CMK (cell line): Measurements from ENCODE around the gene GADL1.

ENCODE experiments used
- DNase-seq: peaks from one replicate; pipeline ENCODE4 v3.0.0-alpha.2; 2010; ENCODE audit warnings: low read depth

Gene GADL1

DNA sequence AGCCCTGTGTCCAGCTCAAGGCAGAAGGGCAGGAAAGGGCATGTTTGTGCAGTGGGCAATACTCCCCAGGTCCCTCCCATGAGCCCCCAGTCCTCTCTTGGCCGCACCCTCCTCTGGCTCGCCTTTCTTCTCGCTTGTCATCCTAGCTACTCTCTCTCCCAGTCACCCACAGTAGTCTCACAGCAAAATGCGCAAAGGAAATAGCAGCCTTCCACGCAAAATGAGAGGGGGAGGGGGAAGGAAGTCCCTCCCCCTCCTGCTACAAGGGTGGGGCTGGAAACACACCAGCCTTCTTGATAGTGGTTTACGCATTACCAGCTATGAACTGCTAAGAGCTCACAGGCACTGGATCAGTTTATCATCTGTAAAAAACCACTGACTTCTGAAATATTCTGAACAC lies 83.8 kb downstream of the GADL1 start:
- no peak for DNase-seq

DNA sequence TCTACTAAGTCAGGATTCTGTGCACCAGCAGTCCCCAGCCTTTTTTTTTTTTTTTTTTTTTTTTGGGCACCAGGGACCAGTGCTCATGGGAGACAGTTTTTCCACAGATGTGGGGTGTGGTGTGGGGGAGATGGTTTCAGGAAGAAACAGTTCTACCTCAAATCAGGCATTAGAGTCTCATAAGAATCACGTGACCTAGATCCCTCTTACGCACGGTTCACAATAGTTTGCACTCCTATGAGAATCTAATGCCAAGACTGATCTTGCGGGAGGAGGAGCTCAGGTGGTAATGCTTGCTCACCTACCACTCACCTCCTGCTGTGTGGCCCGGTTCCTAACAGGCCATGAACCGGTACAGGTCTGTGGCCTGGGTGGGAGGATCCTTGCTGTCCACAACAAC lies 88.8 kb downstream of the GADL1 start:
- DNase-seq: no peak

DNA sequence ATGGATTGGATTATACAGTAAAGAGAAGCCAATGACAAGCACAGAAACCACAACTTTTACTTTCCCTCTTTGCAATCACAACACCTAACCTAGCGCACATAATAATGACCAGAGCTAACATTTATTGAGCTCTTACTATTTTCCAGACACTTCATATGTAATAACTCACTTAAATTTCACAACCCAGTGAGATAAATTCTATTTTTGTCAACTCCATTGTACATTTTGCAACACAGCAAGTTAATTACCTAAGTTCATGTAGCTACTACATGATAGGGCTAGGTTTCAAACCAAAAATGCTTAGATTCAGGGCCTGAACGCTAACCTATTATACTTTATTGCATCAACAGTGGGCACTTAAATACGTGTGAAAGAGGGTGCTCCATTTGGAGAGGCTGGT lies 89.5 kb downstream of the GADL1 start:
- DNase-seq: no peak

DNA sequence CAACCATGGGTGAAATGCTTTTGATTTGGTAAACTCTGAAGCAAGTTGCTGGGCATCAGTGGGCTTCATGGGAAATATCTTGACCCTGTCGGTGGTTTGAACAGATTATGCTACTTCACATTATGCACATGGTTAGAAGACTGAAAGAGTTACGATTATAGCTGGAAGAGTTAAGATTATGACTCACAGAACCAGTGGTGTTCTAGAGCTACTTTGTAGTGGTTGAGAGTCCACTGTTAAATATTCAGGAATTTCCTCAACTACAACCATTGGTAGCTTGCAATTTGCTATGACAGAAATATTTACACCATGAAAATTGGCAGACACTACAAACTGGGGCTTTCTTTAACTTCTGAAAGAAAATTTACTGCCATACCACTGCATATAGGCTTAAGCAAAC lies 99.3 kb downstream of the GADL1 start:
- no peak for DNase-seq

DNA sequence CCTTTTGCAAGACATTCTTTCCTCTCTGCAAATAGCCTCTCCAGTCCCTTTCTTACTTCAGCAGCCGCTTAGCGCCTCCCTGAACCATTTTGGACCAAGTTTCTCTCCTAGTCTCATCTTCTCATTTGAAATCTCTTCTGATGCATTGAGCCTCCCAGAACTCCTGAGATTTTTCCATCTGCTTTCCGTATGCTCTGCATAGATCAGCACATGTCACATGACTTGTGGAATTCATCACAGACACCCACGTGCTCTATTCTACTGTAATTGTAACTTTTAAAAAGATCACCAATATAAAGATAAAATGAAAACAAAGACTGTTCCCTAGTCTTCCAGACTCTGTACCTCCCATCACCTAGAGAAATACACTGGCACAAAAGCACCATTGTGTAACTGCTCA lies 100.7 kb downstream of the GADL1 start:
- no peak for DNase-seq

DNA sequence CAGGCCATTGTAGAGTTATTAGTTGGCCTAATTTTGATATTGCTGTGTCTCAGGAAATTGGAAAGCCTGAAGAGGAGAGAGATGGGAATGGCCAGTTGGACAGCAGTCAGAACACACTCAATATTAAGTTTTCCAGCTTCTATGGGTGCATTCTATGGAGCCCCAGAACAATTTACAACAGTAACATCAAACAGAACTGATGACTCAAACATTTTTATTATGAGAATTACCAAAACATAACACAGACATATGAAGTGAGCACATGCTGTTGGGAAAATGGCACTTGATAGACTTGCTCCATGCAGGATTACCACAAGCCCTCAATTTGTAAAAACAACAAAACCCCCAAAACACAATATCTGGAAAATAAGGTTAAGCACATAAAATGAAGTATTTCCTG lies 104.3 kb downstream of the GADL1 start:
- DNase-seq: no peak

DNA sequence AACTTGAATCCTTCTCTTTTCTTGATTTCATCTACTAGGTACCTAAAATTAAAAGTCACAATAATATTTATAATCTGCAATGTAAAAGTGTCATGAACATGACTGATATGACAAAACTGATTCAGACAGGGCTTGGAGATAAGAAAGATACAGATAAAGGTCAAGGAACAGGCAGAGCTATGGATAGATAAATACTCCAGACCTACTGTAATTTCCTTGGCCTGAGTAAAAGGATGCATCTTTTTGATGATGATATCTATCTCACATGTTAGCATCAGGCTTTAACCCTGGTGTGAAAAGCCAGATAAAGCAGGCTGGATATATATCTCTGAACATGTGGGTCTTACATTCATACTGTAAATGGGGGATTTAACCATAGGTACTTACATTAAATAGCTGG lies 108.1 kb downstream of the GADL1 start:
- DNase-seq: no peak

DNA sequence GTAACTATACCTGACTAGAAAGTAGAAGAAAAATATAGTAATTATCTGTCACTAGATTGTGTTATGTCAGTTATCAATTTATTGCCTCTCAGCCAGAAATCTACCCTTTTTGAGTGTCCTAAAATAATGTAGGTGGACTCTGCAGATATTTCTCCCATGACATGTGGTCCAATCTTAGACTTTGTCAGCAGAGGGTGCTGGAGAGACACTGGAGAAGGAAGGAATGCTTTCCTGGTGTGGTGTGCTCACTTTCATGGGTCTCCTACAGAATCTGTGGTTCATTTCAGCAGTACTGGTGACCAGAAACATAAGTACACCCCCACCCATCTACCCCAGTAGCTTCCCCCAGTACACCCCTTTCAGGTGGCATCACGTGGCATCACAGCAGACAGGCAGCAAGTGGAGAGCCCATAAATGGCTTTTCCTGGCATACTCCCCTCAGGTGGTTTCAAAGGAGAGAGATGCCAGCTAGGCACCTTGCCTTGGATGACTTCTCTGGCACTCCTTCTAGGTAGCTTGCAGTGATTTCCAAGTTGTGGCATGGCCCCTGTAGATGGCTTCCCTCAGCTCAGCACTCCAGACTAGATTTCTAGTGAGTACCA lies 114.7 kb downstream of the GADL1 start:
- no peak for DNase-seq

DNA sequence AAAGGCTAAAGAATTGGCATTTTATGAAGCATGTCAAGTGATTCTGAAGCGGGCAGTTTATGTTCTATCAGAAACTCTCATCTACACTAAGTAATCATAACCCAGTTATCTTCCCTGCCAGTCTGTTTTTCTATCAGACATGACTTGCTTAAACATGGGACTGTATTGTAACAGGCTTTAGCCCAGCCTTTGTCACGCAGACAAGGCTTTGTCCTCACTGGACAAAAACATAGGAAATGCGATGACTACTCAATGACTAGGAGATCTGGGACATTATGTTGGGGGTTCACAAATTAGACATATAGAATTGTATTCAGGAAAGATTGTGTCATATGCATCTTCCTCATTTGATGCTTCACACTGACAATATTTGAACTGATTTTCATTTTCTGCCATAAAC lies 115.5 kb downstream of the GADL1 start:
- DNase-seq: no peak

DNA sequence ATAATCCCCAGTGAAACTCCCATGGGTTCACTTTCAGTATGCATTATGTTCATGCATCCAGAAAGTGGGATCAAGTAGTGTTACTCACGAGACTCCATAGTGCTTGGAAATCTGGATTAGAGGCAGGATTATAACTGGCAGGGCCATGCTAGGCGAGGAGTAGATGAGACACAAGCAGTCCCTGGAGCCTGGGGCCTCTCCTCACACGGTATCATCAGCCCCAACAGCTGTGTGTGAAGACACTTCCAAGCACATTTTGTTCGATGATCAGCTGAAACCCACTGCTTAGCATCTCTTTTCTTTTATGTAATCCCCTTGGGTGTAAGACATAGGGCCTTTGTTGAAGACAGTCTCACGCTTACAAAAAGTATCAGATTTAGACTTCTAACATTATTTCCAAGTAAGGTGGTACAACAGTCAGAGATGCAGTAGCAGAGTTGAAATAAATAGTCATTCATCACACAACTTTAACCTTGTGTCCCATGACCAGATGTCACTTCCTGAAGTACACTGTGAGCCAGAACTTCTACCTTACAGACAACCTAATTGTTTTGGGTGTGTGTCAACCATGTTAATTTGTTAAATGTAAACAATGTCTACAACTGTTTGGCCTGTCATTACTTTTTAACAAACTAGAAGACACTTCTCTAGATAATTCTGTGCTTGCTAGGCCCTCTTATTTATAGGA lies 116.9 kb downstream of the GADL1 start:
- no peak for DNase-seq

DNA sequence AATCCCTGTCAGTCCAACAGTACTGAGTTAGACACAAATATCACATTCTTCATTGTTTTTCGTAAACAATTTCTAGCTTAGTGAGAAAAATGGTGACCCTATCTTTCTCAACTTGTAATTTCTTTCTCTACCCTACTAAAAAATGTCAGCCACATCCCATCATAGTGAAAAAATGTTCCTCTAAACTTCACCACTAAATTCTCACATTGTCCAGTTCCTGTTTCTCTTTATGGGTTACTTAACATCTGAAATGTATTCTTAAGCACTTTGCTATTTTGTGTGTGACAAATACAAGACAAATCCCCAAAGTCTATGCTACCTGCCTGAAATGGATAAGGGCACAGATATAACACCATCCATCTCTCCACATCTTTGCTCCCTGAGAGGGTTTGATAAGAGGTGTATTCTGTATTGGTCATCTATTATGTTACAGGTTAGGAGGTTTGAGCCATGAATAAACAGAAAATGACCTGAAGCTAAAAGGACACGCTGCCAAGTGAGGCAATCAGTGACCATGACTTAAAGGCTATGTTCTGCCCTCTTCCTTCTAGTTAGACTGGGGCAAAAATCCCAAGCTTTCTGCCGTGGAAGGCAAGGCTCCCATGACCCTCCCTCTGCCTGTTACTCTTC lies 118.2 kb downstream of the GADL1 start:
- no peak for DNase-seq

DNA sequence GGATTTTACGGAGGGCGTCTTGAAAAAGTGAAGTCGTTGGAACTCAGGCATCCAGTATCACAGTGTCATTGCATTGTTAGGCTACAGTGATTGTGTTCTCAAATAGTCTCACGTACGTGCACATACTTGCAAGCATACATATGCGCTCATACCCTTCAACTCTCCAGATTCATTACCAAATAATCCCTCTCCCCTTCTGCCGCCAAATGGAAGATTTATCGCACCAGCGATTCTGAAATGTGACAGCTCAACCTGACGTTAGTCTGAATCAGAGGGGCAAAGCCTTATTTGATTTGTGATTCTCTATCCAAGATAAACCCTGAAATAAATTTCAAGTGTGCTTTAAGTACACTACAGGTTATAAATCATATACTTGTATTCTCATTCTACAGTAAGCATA lies 119.4 kb downstream of the GADL1 start:
- DNase-seq: no peak

DNA sequence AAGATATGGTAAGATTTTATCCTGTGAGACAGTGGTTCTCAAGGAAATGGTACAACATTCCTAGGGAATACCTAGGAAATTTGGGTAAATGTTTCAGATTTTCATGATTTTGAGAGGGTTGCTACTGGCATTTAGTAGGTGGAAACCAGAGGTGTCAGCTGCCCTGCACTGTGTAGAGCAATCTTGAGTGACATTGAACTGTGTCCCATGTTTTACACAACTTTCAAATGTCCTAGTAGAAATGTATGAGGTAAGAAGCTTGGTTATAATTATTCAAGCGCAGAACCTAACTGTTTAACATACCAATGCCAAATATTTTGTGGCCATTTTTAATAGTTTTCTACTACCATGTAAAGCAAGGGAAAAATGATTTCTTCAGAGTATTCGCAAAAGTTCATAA lies 120.4 kb downstream of the GADL1 start:
- no peak for DNase-seq

DNA sequence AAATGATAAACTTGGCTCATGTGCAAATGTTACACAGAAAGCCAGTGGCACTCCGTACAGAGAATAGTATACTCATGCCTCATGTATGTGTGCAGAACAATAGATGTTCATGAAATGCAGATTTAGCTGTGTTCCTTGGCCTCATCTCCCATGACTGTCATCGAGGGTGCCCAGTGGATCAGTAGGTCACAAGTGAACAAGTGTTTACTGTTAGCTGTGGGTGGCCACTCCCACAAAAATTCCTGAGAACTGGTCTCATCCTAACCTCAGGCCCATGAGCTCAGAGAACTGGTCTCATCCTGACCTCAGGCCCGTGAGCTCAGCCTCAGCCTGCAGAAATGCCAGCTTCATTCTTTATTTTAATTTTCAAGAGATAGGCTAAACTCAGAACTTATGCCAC lies 124.1 kb downstream of the GADL1 start:
- no peak for DNase-seq

DNA sequence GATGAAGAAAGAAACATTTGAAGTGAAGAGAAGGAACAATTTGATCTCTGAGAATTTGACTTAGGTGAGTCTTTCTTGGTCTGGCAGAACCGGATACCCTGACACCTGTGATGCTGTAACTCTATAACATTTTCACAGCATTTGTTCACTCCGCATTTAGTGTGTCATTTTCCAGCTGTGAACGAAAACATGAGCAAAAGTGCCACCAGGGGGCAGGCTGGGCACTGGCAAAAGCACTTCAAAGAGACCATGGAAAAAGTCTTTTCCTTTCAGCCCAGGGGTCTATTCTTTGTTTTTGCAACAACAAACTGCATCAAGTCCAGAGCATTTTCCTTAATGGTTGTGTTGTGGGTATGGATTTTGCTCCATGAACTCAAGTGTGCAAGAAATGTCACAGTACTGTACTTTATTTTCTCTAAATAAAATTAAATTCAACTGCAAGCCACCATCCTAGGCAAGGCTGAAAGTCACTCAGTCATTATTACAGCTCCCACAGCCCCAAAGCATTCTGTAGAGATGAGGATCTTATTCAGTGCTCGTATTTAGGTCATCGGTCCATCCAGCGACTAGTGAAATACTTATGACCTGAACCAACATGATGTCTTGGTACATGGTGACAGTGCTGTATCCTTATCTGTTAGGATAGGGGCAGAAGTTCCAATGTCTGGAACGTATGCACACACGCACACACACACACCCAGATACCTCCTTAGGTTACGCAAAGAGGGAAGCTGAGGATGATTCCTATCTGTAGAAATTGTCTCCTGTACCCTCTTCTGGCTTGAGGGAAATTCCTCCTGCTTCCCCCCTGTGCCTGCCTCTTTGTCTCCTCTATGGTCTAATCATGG lies 125.5 kb downstream of the GADL1 start:
- DNase-seq: no peak

DNA sequence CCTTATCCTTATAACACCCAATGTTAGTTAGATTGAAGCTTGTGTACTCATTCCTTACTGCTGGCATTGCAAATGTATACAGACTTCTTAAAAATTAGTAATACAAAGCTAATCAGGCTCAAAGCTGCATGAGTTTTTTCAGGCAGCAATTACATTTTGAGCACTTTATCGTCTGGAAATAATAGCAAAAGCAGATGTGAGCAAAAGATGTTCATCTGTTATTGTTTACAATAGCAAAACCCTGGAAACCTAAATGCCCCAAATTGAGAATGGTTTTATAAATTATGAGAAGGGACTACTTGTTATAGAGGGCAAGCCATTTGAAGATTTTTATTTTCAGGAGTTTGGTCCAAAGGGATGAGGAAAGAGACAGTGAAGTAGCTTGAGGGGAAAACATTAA lies 126.4 kb downstream of the GADL1 start:
- DNase-seq: no peak

DNA sequence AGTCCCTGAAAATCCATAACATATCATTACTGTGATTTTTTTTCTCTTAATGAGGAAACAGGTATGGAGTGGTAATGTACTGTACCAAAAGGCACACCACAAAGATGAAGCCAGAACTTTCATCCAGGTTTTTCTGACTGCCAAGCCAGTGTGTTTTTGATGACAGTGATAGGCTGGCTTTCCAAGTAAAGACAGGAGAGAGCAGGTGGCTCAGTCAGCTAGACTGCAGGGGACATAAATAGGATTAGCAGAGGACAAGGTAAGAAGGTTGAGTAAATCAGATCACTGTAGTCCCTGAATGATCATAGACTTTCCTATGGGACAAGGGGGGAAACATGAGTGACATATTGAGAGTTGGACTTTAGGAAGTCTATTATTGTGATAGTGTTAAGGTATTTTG lies 127.9 kb downstream of the GADL1 start:
- DNase-seq: no peak

DNA sequence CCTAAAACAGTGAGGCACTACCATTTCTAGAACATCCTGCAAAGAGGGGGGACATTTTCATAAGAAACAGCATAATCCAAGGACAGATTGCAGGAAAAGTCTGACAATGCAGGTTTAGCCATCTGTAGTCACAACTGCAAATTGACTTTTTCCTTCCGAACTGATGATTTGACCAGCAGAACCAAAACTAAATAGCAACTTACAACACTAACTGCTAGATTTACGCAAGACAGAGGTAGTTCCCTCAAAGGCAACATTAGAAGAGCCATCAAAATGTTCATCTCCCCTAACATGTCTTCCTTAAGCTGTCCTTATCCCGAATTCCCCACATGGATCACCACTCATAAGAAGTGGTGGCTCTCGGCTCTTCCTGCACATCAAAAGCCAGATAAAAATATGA lies 129.6 kb downstream of the GADL1 start:
- no peak for DNase-seq

DNA sequence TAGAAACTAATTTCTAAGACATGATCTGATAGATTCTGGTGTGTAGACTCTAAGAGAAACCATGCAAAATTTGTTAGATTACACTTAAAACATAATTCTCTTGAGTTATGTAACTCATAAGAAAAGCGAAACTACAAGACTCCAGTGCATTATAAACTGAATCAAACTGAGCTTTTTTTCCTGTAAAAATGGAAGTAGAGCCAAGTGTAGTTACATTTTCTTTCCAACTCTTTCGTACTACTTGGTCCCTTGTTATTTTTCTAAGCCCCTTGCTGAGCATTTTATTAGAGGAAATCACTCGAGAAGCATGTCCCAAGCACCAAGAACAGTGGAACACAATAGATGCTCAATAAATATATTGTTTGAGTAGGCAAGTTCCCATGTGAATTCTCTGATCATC lies 130.2 kb downstream of the GADL1 start:
- no peak for DNase-seq

DNA sequence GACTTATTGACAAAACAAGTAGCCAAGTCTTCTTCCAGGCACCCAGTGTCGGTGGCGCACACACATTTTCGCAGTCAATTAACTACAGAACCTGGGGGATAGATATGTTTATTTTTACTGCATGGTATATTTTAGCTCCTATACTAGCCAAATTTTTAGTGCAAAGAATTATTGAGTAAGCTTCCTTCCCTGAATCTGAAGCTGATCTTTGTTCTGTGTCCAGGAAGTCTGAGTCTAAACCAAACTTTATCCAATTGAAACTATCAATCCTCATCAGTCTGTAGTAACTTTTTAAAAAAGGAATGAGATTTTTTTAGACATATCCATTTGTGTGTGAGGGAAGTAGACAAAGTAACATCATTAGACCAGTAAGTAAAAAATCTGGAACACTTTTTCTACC lies 133.1 kb downstream of the GADL1 start:
- no peak for DNase-seq

DNA sequence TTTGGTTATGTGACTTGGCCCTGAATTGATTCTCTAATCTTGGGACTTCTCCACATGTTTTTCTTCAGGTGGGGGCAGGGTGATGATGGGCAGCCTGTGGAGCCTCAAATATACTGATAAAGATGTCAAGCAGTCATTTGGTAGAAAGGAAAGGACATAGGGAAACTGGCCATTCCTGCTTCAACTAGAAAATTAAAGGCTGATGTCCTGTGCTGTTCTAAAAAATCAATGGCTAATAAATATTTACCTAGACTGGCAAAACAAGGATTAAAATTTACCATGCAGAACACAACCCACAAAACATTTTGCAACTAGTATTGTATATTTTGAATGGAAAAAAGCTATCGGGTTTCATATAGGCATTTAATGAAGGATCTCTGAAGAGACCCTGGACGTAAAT lies 133.7 kb downstream of the GADL1 start:
- no peak for DNase-seq

DNA sequence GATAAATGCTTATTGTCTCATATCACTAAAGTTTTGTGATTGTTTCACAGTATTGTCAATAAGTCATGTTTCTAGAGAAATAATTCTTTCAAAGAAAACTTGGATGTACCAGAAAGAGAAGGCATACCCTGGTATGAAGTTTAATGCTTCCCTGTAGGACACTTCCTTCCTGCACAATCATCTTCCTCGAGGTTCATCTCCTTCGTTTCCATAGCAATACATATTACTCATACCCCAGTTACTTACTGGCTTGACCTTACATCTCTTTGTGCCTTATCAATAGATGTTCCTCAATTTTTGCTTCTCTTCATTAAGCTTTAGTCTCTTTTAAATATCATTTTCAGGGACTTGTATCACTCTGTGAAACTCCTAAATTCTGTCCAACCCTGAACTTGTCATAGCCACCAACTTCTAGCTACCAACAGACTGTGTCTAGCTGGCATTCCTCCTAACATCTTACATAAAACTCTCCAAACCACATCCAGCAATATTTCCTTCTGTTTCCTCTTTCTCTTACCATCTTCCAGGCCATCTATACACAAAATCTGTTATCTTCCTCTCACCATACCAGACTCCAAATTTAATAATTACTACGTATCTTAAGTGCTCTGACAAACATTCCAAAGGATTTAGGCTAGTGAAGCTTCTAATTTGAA lies 134.3 kb downstream of the GADL1 start:
- DNase-seq: no peak
